Smooth muscle cell (in vitro differentiated cells): ENCODE data around the gene KRTAP17-1. TPM values are rescaled to one million over a fixed set of nuclear protein-coding genes. Genes with fewer than 3 reads are reported as not detected.

Experiments
- DNase-seq: peaks from one replicate; lab custom pipeline; 2025; ENCODE audit not compliant: unreplicated experiment; lab: John Stamatoyannopoulos, UW
- H2AFZ ChIP-seq: fragments of 200-600 bp; sonication (generic); 2 replicates; pipeline ENCODE4 v1.6.0; 2016; ENCODE audit warnings: antibody characterized with exemption, low read depth, mild to moderate bottlenecking
- H3F3A ChIP-seq: fragments of 200-600 bp; sonication (generic); 2 replicates; pipeline ENCODE4 v1.6.0; 2017; ENCODE audit warnings: antibody characterized with exemption, low read depth
- H3K27ac ChIP-seq: fragments of 200-600 bp; sonication (generic); 2 replicates; pipeline ENCODE4 v1.5.1; 2016; ENCODE audit warnings: low read depth, mild to moderate bottlenecking
- H3K27me3 ChIP-seq: fragments of 200-600 bp; sonication (generic); 2 replicates; pipeline ENCODE4 v1.6.1; 2016; ENCODE audit warnings: low read depth, mild to moderate bottlenecking
- H3K36me3 ChIP-seq: fragments of 200-600 bp; sonication (generic); 2 replicates; pipeline ENCODE4 v1.5.1; 2016; ENCODE audit warnings: low read depth
- H3K4me1 ChIP-seq: fragments of 200-600 bp; sonication (generic); 2 replicates; pipeline ENCODE4 v1.5.1; 2016; ENCODE audit warnings: low read depth
- H3K4me2 ChIP-seq: fragments of 200-600 bp; sonication (generic); 2 replicates; pipeline ENCODE4 v1.6.0; 2016; ENCODE audit warnings: mild to moderate bottlenecking
- H3K4me3 ChIP-seq: fragments of 200-600 bp; sonication (generic); 2 replicates; pipeline ENCODE4 v1.5.1; 2016; ENCODE audit warnings: mild to moderate bottlenecking
- H3K79me2 ChIP-seq: fragments of 200-600 bp; sonication (generic); 2 replicates; pipeline ENCODE4 v1.6.0; 2016; ENCODE audit warnings: low read depth, mild to moderate bottlenecking
- H3K9ac ChIP-seq: fragments of 200-600 bp; sonication (generic); 2 replicates; pipeline ENCODE4 v1.6.0; 2016; ENCODE audit warnings: low read depth
- H3K9me3 ChIP-seq: fragments of 200-600 bp; sonication (generic); replicated peaks from 2 replicates; pipeline ENCODE4 v1.5.1; 2016; ENCODE audit warnings: low read depth
- H4K20me1 ChIP-seq: fragments of 200-600 bp; sonication (generic); 2 replicates; pipeline ENCODE4 v1.6.0; 2016; ENCODE audit warnings: low read depth
- WGBS: methylation state at CpG from one replicate; pipeline ENCODE4 v1.1.7; 2016; ENCODE audit warnings: low lambda C conversion rate; 5-methylcytosine and 5-hydroxymethylcytosine counted together
- polyA plus RNA-seq: library from polyadenylated mRNA; unstranded; fragments of >200 nt; fragmentation: Nextera tagmentation; extraction: Ambion mirVana; gene quantifications from 2 replicates; pipeline ENCODE4 v1.2.1, GENCODE V29; 2016
- total RNA-seq: library from RNA; depleted of rRNA; stranded (reverse); fragments of >200 nt; gene quantifications from 2 replicates; pipeline ENCODE4 v1.2.3, GENCODE V29; 2014
- TF ChIP-seq, protein P1 (sequence below): fragments of 200-600 bp; sonication (generic); IDR thresholded peaks from 2 replicates; pipeline ENCODE4 v1.5.1; 2017; ENCODE audit warnings: borderline replicate concordance, mild to moderate bottlenecking, antibody characterized with exemption; ENCODE audit not compliant: insufficient read depth, poor library complexity, severe bottlenecking

Gene KRTAP17-1
- total and polyA plus RNA-seq, 2 experiments from 2014 or later = not detected

DNA sequence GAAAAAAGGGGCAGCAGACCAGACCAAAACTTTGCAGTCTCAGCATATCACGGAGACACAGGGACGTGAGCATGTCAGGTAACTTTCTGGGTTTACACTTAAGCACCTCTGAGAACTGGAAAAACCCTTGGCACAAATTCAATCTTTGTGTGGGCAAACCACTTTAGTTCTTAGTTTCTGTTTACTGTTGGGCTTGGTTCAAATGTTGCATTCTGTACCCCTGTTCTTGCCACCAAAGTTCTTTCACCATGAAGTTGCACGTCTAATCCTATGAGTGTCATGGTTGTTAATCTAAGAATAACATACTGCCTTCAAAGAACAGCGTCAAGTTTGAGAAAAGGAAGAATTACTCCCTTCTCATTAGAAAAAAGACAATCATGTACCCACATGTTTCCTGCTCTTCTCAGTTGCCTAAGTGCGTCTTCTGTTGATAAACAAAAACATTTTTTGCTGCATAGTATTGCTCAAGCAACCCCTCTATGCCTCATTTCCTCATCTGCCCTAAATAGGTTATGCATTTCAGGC lies 23.5 kb upstream of the KRTAP17-1 start:
- Histone ChIP-seq H3K9me3 (no peaks in the 10 kb centered on the region), H3K9ac (no peak overlapping the region), H4K20me1 (no peaks in the 10 kb centered on the region), H3K79me2 (no peaks in the 10 kb centered on the region), H3F3A (no peaks in the 10 kb centered on the region), H2AFZ (no peak overlapping the region), H3K4me3 (no peak overlapping the region), H3K4me2 (no peak overlapping the region), H3K27ac (no peak overlapping the region), H3K36me3 (no peaks in the 10 kb centered on the region), H3K27me3 (no peaks in the 10 kb centered on the region), H3K4me1 (no peaks in the 10 kb centered on the region)
- no peak for DNase-seq
- TF ChIP-seq, protein P1, sequence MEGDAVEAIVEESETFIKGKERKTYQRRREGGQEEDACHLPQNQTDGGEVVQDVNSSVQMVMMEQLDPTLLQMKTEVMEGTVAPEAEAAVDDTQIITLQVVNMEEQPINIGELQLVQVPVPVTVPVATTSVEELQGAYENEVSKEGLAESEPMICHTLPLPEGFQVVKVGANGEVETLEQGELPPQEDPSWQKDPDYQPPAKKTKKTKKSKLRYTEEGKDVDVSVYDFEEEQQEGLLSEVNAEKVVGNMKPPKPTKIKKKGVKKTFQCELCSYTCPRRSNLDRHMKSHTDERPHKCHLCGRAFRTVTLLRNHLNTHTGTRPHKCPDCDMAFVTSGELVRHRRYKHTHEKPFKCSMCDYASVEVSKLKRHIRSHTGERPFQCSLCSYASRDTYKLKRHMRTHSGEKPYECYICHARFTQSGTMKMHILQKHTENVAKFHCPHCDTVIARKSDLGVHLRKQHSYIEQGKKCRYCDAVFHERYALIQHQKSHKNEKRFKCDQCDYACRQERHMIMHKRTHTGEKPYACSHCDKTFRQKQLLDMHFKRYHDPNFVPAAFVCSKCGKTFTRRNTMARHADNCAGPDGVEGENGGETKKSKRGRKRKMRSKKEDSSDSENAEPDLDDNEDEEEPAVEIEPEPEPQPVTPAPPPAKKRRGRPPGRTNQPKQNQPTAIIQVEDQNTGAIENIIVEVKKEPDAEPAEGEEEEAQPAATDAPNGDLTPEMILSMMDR = no peak
- WGBS = 71% methylated on average over 5 of the region's 5 CpGs

DNA sequence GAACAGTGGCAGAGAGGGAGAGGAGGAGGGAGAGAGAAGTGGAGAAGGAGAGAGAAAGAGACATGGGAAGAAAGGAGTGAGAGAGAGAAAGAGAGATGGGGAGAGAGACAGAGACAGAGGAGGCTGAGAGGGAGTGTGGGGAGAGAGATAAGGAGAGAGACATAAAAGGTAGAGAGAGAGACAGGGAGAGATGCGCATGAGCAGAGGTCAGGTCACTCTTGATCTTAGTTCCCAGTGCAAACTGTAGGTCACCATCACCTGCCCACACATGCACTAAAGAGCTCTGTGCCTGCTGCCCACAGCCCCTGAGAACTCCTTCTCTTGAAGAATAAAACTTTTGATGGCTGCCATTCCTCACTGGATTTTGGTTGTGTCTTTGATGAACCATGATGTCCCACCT lies 20.2 kb upstream of the KRTAP17-1 start:
- 100% methylated on average over 1 of the region's 1 CpG for WGBS
- no peaks in the 10 kb centered on the region for H3K9me3 ChIP-seq
- TF ChIP-seq, protein P1 = no peak
- no peak overlapping the region for H3K4me3 ChIP-seq
- no peak overlapping the region for H3K9ac ChIP-seq
- no peaks in the 10 kb centered on the region for H3K27me3 ChIP-seq
- no peak for DNase-seq
- H2AFZ ChIP-seq = no peak overlapping the region
- no peaks in the 10 kb centered on the region for H3K4me1 ChIP-seq
- H3F3A ChIP-seq = no peaks in the 10 kb centered on the region
- no peaks in the 10 kb centered on the region for H4K20me1 ChIP-seq
- no peak overlapping the region for H3K27ac ChIP-seq
- no peaks in the 10 kb centered on the region for H3K79me2 ChIP-seq
- H3K4me2 ChIP-seq = no peak overlapping the region
- H3K36me3 ChIP-seq = no peaks in the 10 kb centered on the region

DNA sequence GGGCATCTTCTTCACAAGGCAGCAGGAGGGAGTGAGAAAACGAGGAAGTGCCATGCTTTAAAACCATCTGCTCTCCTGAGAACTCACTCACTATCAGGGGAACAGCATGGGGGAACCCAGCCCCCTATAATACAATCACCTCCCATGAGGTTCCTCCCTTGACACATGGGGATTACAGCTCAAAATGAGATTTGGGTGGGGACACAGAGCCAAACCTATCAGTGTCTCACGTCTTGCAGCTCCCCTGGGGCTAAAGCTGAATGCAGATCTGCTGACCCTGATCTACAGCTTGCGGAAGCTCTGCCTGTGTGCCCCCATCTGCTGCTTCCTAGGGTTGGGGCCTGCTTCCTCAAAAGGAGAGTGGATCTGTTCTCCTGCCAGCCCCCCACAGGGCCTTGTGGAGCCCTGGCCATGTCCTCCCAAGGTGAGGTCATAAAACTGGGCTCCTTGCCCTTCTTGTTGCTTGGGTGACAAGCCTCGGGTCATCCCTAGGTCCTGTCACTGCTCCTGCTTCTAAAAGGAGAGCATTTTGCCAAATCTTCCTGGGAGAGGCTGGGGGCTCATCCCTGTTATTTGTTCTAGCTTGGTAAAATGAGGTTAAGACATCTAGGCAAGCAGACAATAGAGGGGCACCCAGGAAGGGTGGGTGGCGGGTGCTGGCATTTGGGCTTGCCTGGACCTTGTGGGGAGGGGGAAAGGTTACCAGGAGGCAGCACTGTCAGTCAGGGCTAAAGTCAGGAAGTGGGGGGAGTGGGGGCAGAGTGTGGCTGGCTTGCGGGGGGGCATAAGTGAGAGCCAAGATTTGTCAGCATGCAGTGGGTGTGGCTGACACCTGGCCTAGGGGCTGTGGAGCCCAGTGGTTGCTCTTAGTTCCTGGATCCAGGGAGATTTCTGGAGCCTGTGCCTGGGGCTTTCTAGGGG lies 19.1 kb upstream of the KRTAP17-1 start:
- H3K79me2 ChIP-seq = no peaks in the 10 kb centered on the region
- DNase-seq = no peak
- no peak overlapping the region for H3K9ac ChIP-seq
- no peaks in the 10 kb centered on the region for H3K9me3 ChIP-seq
- WGBS = 82% methylated on average over 5 of the region's 6 CpGs
- no peaks in the 10 kb centered on the region for H3F3A ChIP-seq
- no peaks in the 10 kb centered on the region for H3K4me1 ChIP-seq
- no peaks in the 10 kb centered on the region for H4K20me1 ChIP-seq
- H3K36me3 ChIP-seq = no peaks in the 10 kb centered on the region
- no peak overlapping the region for H2AFZ ChIP-seq
- H3K27me3 ChIP-seq = no peaks in the 10 kb centered on the region
- H3K4me2 ChIP-seq = no peak overlapping the region
- TF ChIP-seq, protein P1 = no peak
- no peak overlapping the region for H3K27ac ChIP-seq
- H3K4me3 ChIP-seq = no peak overlapping the region
